Tibial nerve (tissue), 4 donors: ENCODE measurements around the gene C17orf78.

Experiments used
- EP300 ChIP-seq, 2 donors: sonication (generic); formaldehyde crosslinking; IDR thresholded peaks; one replicate each; pipeline ENCODE4 v1.6.1; 2017; ENCODE audit warnings: antibody characterized with exemption in 2 of 2, mild to moderate bottlenecking in 1 of 2
- TF ChIP-seq, protein P1 (sequence below), 5 experiments: fragments of 200-600 bp in 3 of 5; fragments of 450-650 bp in 2 of 5; sonication (generic) in 3 of 5; IDR thresholded peaks; one replicate each; pipeline ENCODE4 v1.5.1; 2016 to 2019; ENCODE audit warnings: antibody characterized with exemption in 5 of 5, mild to moderate bottlenecking in 3 of 5, moderate library complexity in 2 of 5

DNA sequence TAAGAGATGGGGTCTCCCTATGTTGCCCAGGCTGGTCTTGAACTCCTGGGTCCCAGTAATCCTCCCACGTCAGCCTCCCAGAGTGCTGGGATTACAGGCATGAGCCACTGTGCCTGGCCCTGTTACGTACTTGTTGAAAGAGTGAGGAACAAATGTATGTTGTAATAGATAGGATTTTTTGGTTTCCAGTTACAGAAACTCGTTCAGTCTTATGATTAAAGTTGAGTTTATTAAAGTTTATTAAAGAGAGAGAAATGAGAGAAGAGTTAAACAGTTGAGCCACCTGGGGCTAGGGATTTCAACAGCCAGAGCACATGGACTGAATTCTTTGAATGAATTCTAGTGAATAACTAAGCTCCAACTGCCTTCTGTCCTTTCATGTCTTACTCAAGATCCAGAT lies 34.6 kb downstream of the C17orf78 start:
- TF ChIP-seq, protein P1, sequence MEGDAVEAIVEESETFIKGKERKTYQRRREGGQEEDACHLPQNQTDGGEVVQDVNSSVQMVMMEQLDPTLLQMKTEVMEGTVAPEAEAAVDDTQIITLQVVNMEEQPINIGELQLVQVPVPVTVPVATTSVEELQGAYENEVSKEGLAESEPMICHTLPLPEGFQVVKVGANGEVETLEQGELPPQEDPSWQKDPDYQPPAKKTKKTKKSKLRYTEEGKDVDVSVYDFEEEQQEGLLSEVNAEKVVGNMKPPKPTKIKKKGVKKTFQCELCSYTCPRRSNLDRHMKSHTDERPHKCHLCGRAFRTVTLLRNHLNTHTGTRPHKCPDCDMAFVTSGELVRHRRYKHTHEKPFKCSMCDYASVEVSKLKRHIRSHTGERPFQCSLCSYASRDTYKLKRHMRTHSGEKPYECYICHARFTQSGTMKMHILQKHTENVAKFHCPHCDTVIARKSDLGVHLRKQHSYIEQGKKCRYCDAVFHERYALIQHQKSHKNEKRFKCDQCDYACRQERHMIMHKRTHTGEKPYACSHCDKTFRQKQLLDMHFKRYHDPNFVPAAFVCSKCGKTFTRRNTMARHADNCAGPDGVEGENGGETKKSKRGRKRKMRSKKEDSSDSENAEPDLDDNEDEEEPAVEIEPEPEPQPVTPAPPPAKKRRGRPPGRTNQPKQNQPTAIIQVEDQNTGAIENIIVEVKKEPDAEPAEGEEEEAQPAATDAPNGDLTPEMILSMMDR (IDR thresholded peaks at IDR 0.05) = no peak
- no peak for TF ChIP-seq EP300 (IDR thresholded peaks at IDR 0.05)
